NK-92 (cell line): ENCODE results near the gene CALHM5.

Experiments
- DNase-seq: peaks from one replicate; lab custom pipeline; 2025; ENCODE audit not compliant: unreplicated experiment; lab: John Stamatoyannopoulos, UW

The CALHM5 gene

GRCh38 chr6:116507324-116507723 lies 4.1 kb upstream of the CALHM5 start:
- no peak for DNase-seq

DNA sequence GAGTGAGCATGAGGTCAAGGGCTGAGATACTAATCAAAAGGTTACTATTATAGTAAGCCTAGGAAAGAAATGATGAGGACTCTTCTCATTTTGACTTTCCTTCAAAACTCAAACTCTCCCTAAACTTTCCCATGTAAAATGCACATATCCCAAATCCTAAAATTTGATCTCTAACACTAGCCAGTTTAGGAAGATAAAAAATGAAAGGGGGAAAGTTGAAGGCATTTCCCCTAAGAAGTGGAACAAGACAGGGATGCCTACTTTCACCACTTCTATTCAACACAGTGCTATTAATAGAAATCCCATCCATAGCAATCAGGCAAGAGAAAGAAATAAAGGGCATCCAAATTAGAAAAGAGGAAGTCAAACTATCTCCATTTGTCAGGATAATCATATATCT lies 2.9 kb upstream of the CALHM5 start:
- no peak for DNase-seq

DNA sequence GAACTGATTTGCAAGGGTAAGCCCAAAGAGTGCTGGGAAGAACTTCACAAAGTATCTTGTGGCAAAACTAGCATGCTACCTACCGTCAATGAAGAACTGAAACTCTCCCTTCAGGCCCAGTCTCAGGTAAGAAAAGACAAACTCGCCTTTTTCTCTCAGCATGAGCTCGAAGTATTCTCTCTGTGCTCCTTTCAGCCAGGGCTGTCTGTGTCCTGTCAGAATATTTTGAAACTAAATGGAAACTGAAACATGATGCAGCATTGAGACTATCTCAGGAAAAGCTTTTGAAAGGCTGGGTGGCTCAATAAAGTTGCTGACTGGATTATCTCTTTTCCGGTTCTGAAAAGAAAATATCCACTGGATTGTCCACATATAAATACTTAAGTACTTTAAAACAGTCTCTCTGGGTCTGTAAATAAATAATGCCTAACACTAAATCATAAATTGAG lies 696 bp downstream of the CALHM5 start:
- no peak for DNase-seq

DNA sequence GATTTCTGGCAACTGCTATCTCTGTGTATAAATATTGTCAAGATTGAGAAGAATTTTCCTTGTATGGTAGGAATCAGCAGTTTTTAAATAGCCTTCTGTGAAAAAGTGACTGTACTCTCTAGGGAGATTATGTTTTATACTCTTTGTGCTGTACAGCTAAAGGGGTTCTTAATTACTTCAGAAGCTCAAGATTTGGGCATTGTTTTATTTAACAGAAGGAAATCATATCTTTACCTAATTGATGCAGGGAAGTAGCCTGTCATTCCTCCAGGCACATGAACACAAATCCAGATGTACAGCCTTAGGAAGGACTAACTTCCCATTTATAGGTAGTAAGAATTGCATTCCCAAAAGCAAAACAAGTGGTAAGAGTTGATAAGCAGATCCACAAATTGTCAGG lies 1.3 kb downstream of the CALHM5 start:
- DNase-seq = no peak

DNA sequence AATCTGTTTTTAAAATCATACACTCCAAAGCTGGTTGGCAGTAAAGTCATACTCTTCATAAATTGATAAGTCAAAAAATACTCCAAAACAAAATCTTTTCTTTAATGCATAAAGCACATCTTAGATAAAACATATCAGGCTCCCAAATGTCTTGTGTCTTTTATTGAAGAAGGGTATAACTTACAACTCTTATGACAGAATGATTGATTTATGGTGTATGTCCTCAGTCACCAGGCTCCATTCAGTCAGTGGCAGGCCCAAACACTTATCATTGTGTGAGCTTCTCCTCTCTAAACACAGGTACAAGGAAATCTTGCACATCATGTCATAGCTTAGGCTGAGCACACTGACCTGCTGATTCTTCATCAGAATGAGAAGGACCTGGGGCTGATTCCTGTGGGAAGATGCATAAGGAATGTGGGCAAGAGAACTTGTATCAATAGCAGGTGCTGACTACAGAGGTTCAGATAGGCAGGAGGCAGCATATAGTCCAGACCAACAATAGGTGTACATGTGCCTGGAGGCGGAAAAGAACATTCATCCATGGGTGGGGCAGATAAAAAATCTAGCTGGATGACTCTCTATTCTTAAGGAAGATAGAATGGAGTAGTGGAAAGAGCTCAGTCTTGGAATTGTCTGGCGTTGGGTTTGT lies 1.9 kb downstream of the CALHM5 start:
- no peak for DNase-seq

- no peak for DNase-seq
These were observed 2.7 kb downstream of the CALHM5 start for GRCh38 chr6:116514111-116514510.

GRCh38 chr6:116515141-116515540 lies 3.7 kb downstream of the CALHM5 start:
- DNase-seq = no peak

DNA sequence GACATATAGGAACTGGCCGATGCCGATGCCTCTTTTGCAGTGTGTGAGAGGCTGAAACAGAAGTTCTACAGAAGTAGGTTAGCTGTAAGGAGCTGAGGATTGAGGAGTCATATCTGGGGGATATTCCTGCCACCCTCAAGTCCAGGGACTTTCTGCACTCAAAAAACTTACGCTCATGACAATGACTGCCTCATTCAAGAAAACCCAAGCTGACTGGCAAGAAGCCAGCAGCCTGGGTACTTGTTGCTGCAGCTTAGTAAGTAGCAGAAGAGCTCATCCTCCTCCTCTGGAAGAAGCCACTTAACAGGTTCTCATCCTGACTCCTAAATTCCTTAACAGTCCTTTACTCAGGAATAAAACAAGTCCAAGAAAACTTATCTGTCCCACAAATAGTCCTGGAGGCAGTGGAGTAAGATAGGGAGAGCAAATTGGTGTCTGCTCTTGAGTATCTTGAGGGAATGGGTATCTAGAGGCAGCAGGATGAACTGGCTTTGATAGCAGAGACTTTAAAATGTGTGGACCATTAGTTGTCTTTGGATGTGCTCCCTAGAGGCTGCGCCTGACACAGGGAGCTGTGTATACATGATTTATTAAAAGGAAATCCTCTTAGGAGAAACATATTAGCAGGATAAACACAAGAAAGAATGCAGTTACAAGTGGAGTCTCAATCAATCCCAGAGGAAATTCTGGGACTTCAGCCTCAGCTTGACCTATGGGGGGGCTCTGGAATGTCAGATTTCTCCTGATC lies 7.4 kb downstream of the CALHM5 start:
- no peak for DNase-seq

- no peak for DNase-seq
These were observed 11.5 kb downstream of the CALHM5 start for GRCh38 chr6:116522896-116523295.

GRCh38 chr6:116524236-116524635 lies 12.8 kb downstream of the CALHM5 start:
- DNase-seq = no peak

GRCh38 chr6:116528133-116528532 lies 16.7 kb downstream of the CALHM5 start:
- DNase-seq = no peak

- DNase-seq = no peak
These were observed 17.3 kb downstream of the CALHM5 start for GRCh38 chr6:116528780-116529179.

DNA sequence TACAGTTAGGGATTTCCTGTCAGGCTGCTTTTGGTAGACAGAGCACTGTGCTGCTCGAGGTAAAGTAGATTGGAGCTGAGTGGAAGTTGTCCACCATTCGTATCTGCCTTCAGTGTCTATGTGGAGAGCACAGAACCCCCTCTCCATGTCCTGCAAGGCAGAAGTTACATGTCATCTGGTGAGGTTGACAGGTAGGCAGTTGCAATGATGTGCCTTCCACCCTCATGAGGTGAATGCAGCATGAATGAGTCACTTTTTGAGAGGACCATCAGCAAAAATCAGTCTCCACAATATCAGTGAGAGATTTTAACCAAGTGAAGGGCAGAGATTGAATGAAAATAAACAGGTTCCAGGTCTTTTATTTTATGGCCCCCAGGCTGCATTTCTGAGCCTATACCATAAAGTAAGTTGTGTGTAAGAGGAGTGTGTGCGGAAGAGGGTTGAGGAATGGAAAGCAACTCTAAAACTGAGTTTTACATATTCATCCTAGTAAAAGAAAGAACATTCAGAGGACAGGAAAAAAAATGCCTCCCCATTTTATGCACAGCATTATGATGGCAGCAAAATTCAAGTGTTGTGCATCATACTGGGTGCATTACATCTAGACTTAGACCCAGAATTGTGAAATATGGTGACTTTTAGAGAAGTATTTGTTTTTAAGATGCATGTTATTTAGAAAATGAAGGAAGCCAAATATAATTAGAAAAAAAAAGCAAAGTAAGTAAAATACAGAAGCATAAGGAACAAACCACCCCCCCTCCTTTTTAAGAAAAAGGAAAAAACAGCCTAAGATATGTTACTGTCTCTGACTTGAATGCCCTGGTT lies 18.2 kb downstream of the CALHM5 start:
- no peak for DNase-seq

DNA sequence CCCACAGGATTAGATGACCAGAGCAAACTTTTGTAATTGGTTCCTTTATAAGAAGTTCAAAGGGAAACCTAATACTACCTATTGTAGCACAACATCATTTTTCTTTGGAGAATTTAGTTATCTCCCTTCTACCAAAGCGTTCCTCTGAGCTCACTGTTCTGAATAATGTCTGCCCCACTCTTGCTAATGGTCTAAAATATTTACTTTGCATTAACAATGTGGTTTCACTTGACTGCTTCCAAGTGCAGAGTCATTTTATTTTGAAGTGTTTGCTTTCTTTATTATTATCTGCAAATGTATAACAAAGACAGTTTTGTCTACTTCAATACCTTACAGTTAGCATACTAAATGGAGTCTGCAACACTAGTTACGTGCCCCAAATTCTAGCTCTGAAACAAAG lies 19.0 kb downstream of the CALHM5 start:
- no peak for DNase-seq

- DNase-seq = no peak
These were observed 20.5 kb downstream of the CALHM5 start for GRCh38 chr6:116531675-116532570.

GRCh38 chr6:116533233-116533957 lies 22.0 kb downstream of the CALHM5 start:
- DNase-seq = no peak

GRCh38 chr6:116535109-116535508 lies 23.7 kb downstream of the CALHM5 start:
- DNase-seq = no peak

GRCh38 chr6:116536216-116536621 lies 24.8 kb downstream of the CALHM5 start:
- DNase-seq = no peak

GRCh38 chr6:116542426-116542825 lies 31.0 kb downstream of the CALHM5 start:
- DNase-seq = no peak

DNA sequence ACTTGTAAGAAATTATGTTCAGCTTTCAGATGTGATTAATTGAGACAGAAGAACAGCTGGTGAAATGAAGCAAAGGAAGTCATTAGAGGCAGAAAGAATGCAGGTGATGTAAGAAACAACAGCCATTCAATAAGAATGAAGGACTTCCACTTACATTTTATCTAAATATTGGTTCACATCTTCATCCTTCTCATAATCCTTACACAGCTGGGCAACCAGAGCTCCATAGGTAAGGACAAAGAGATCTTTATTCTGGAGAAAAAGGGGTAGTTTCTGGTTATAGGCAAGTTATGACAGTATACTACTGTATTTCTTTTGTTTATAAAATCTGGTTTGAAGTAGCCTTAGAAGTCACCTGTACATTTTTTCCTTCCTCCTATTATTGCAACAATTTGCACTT lies 31.7 kb downstream of the CALHM5 start:
- no peak for DNase-seq
